GM19463 (cell line): ENCODE results near the gene MAMSTR.
"Not testable (repeated sequence)": the region's sequence is repeated elsewhere in the genome, so short reads cannot be mapped to it uniquely, and the experiment has no call there.

Experiments
- ATAC-seq: cut with Tn5 transposase; IDR thresholded peaks from one replicate; pipeline ENCODE4 v1.9.1; 2021; ENCODE audit warnings: mild to moderate bottlenecking, moderate library complexity; ENCODE audit not compliant: unreplicated experiment

The MAMSTR gene

GRCh38 chr19:48687776-48688175 lies 31.7 kb downstream of the MAMSTR start:
- ATAC-seq = no peak

GRCh38 chr19:48686637-48687036 lies 32.9 kb downstream of the MAMSTR start:
- ATAC-seq = not testable (repeated sequence)

- no peak for ATAC-seq
Measured at GRCh38 chr19:48686088-48686487, 33.4 kb downstream of the MAMSTR start.

GRCh38 chr19:48685583-48685982 lies 33.9 kb downstream of the MAMSTR start:
- ATAC-seq = no peak

DNA sequence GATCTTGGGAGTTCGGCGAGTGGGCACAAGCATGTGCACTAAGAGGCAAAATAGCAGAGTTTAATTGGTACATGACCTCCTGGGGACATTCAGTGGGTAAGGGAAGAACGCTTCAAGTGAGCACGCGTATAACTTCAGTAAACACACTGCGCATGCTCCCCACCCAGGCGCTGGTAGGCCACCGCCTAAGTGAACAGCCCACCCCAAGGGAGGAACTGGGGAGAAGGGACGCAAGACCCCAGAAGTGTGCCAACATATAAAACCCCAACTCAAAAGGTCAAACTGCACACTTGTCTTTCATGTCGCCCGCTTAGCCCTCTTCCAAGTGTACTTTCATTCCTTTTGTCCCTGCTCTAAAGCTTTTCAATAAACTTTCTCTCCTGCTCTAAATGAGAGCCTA lies 36.2 kb downstream of the MAMSTR start:
- no peak for ATAC-seq

DNA sequence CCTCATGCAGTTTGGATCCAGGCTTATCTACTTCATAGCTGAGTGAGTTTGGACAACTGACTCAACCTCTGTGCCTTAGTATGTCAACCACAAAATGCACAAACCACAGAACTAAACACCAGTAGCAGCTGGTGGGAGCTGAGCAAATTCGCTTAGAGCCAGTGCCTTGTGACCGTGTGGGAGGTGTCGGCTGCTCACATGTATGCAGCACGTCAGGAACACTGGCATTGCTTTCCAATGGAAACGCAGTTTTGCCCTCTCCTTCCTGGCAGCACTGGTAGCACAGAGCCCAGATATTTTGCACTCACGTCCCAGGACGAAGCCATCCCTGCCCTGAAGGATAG lies 38.4 kb downstream of the MAMSTR start:
- no peak for ATAC-seq

DNA sequence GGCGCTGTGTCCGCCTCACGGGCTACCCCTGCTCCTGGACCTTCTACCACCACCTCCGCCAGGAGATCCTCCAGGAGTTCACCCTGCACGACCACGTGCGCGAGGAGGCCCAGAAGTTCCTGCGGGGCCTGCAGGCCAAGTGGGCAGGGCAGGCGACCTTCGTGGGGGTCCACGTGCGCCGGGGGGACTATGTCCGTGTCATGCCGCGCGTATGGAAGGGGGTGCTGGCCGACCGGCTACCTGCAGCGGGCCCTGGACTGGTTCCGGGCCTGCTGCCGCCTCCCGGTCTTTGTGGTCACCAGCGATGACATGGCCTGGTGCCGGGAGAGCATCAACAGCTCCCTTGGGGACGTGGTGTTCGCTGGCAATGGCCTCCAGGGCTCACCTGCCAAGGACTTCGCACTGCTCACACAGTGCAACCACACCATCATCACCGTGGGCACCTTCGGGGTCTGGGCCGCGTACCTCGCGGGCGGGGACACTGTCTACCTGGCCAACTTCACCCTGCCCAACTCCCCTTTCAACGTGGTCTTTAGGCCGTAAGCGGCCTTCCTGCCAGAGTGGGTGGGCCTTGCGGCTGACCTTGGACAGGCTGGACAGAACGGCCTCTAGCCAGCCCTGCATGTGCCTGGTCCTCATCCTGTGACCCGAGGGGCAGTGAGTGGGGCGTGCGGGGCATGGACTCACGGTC lies 38.9 kb downstream of the MAMSTR start:
- ATAC-seq = no peak

DNA sequence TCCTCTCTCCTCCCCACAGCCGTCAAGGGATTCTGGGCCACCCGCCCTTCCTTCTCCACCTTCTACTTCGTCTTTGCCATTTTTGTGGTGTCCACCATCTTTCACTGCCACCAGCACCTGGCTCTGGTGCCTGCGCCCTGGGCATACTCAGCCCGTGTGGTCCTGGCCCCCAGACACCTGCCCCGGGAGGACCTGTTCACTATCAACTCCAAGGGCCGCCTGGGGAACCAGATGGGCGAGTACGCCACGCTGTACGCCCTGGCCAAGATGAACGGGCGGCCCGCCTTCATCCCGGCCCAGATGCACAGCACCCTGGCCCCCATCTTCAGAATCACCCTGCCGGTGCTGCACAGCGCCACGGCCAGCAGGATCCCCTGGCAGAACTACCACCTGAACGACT lies 39.5 kb downstream of the MAMSTR start:
- not testable (repeated sequence) for ATAC-seq

GRCh38 chr19:48678201-48678600 lies 41.3 kb downstream of the MAMSTR start:
- no peak for ATAC-seq

DNA sequence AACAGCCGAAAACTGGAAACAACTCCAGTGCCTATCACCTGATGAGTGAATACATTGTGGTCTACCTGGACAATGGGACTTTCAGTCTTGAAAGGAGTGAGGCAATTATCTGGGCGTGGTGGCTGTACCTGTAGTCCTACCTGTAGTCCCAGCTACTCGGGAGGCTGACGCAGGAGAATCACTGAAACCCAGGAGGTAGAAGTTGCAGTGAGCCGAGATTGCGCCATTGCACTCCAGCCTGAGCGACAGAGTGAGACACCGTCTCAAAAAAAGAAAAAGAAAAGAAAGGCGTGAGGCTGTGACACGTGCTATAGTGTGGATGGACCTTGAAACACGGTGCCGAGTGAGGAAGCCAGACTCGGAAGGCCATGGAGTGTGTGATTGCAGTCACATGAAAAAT lies 42.6 kb downstream of the MAMSTR start:
- no peak for ATAC-seq

DNA sequence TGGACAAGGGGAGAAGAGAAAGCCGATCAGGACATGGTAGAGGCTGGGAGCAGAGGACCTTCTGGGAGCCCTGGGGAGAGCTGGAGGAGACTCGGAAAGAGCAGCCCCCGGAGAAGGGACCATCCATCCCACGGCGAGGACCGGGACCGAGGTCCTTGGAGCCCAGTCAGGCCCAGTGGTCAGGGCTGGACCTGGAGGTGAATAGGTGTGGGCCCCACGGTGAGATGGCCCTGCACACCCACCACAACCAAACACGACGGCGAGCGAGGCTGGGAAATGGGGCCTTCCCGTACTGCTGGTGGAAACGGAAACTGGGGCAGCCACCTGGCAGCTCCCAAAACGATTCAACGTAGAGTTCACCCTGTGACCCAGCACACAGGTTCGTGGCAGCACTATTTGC lies 43.0 kb downstream of the MAMSTR start:
- no peak for ATAC-seq

- ATAC-seq = no peak
Measured at GRCh38 chr19:48674921-48675824, 44.4 kb downstream of the MAMSTR start.

- ATAC-seq = no peak
Measured at GRCh38 chr19:48674216-48674809, 45.2 kb downstream of the MAMSTR start.

DNA sequence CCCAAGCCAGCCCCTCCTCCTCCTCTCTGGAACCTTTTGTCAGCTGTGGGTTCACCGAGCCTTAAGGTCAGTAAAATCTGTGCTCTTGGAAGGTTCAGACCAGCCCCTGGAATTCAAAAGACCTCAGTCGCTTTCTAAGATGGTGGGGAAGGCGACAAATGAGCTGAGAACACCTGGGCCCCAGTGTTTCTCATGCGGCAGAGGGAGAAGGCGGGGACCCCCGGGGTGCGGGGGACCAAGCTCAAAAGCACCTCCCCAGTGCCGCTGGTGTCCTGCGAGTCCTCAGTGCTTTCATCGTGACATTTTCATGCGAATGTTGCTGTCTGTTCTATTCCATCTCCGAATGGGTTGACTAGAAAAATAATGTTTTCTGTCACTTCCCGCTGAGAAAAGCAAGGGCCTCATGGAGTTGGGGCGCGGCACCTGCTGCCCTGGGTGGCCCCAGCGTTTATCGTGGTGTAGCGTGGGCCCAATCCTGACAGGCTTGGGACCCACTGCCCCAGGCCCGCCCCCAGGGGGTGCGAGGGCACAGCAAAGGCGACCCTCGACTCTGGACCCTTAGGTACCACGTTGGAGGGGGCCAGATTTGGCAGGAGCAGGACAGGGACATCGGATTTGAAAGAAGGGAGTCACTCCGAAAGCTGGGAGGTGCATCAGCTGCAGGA lies 46.0 kb downstream of the MAMSTR start:
- no peak for ATAC-seq

- no peak for ATAC-seq
Measured at GRCh38 chr19:48672994-48673393, 46.5 kb downstream of the MAMSTR start, which contains the start of gene NTN5. TSS of gene NTN5 (minus strand) at chr19:48673017. CDS start at chr19:48670986, 2,031 bp downstream.

DNA sequence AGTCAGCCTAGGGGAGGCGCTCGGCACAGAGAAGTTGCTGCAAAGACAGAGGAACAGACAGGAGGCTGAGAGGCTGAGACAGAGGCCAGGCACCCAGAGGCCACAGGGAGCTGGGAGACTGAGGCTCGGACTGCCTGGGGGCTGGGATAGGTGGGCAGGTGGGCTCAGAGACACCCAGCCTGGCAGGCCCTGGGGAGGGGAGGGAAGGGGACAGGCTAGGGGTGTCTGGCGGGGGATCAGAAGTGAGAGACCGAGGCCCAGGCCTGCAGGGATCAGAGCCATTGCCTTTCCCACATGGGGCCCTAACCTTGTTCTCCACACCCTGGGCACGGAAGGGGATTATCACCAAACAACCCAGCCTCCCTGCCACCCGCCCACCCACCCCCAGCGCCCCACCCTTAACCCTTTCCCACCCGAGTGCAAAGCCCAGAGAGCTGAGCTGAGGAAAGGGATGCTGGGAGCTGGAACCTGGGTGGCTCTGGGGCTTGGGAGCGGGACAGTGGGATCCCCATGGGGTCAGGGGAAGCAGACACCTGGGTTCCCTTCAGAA lies 48.0 kb downstream of the MAMSTR start:
- no peak for ATAC-seq

DNA sequence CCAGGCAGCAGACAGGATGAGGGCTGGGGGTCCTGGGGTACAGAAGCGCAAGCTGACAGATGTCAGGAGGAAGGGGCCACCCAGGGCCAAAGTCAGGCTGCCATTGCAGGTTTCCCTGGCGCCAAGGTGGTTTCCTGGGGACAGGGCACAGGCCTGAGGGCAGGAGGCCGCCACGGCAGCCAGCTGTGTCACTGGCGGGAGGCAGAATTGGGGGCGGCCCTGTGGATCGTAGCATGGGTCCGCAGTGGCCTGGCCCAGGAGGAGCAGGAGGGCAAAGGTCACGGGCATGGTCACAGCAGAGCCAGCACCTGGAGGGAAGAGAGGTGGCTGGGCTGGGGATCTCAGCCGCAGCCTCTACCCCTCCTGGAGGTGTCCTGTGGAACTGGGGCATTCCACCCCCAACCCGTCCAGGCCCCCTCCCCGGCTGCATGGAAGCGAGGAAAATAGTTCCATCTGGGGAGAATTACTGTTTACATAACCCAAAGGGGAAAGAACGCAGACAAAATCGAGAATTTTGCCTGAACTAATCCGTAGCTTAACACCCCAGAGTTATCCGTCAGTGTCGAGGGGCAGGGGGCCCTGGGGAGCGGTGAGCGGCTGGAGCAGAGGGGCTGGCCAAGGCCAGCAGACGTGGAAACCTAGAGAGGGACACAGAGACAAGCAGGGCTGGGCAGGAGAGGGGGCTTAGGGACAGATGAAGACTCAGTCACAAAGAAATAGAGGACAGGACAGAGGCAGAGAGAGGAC lies 48.7 kb downstream of the MAMSTR start:
- ATAC-seq = no peak

DNA sequence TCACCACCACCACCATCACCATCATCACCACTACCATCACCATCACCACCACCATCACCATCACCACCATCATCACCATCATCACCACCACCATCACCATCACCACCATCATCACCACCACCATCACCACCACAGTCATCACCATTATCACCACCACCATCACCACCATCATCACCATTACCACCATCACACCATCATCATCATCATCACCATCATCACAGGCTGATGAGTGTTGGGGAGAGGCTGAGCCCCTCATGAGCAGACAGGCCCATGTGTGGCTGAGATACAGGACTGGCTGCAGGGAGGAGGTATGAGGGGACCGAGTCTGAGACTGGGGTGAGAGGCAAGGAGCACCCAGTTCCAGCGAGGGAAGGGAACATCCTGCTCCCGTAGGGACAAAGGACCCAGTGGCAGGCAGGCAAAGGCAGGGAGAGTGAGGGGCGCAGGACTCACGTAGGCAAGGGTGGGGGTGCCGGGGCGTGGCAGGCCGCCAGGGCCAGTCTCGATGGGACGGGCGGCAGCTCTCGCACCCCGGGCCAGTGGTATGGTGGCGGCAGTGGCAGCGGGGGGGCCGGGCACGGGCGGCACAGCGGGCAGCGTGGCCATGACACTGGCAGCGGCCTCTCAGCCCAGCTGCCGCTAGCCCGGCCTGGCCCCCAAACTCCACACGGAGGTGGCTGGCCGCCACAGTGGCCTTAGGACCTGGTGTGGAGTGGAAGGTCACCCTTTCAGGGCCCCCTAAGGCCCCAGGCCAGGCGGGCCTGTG lies 49.4 kb downstream of the MAMSTR start:
- ATAC-seq = no peak

DNA sequence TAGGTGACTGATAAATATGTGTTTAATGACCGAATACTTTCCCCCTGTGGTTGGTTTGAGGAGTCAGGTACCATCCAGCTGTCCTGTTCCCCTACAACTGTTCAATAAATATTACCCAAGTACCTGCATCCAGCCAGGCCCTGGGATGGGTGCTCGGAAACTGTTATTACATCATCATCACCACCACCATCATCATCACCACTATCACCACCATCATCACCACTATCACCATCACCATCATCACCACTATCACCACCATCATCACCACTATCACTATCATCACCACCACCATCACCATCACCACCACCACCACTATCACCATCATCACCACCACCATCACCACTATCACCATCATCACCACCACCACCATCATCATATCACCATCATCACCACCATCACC lies 50.8 kb downstream of the MAMSTR start:
- no peak for ATAC-seq

GRCh38 chr19:48668332-48668731 lies 51.2 kb downstream of the MAMSTR start:
- ATAC-seq = no peak
